Right lung (tissue), 5 donors: Measurements from ENCODE around the gene OPHN1. TPM values are rescaled to one million over a fixed set of nuclear protein-coding genes. Genes with fewer than 3 reads are reported as not detected.
"Not testable (repeated sequence)": the region's sequence is repeated elsewhere in the genome, so short reads cannot be mapped to it uniquely, and the experiment has no call there.

Experiments used
- DNase-seq, 2 donors: peaks; one replicate each; pipeline ENCODE4 v3.0.0-alpha.2; 2013
- polyA plus RNA-seq, 5 donors: library from polyadenylated mRNA; unstranded; fragments of 120-200 nt; gene quantifications; one replicate each; pipeline versions ENCODE4 v1.2.1 to v1.2.3, GENCODE V29; 2013; ENCODE audit warnings: inconsistent platforms in 1 of 5, low replicate concordance in 1 of 5; ENCODE audit not compliant: insufficient read length in 5 of 5, insufficient read depth in 1 of 5

Gene OPHN1
- polyA plus RNA-seq, 5 donors, result 7.3 to 11.5 (median 10.1) TPM

DNA sequence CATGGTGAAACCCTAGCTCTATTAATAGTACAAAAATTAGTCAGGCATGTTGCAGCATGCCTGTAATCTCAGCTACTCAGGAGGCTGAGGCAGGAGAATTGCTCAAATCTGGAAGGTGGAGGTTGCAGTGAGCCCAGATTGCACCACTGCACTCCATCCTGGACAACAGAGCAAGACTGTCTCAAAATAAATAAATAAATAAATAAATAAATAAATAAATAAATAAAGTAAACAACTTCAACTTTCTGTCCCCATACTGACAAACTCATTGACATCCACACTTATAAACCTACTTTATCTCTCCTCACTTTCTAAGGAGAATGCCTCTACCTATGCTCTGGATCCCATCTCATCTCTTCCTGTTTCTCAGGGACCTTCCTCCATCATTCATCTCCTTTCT is 354.5 kb downstream of the OPHN1 start:
- DNase-seq, result not testable (repeated sequence)

DNA sequence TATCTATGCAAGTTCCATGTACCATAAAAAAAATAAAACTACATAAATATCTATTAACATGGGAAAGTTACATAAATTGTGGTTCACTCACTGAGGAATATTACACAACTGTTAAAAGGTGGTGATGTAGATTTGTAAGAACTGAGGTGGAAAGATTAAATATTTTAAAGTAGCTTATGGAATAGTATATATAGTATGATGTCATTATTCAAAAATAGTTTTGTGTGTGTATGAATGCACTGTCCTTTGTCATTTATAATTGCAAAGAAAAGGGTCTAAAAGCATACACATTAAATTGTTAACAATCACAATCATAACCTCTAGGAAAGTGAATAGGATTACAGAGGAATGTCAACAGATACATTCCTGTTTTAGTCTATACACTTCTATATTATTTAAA is 355.9 kb downstream of the OPHN1 start:
- no peak for DNase-seq

DNA sequence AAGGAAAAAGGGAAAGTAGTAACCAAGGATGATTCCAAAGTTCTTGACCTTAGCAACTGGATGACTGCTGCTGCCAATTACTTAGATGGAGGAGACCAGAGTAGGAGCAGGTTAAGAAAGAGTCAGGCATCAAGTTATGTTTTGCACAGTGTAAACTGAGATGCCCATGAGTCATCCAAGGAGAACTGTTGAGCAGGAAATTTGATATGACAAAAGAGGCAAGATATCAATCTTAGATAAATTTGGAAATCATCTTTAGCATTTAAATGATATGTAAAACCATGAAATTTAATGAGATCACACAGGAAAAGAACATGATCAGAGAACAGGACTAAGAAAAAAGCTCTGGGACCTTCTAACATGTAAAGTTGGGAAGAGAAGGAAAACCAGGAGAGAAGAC is 361.3 kb downstream of the OPHN1 start:
- DNase-seq, result no peak

DNA sequence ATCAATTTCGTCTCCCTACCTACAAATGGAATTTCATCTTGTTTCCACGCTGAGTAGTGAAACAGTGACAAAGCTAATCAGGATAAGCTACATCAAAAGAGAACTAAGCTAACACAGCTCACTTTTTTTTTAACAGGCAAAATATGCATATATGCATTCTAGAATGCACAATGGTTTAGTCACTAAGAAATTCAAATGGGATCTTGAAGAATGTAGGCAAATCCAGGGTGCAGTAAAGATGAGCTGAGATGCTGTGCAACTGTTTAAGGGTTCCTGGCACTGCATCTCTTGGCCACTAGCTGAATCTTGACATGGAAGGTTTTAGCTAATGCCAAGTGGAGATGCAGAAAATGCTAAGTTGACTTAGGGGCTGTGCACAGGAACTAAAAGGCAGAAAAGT is 363.2 kb downstream of the OPHN1 start:
- not testable (repeated sequence) for DNase-seq

DNA sequence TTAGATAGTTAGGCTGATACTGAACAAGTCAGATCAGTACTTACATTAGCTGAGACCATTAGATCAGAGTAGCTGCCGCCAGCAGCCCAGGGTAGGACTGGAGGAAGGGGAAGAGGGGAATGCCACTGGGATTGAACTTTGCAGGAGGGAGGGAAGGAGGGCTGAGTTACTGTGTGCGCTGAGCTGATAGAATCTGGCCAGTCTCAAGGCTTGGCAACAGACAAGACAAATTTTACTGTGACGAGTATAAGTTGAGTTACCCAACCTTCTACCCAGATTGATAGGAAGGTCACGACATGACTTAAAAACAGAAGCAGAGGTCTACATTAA is 372.1 kb downstream of the OPHN1 start:
- DNase-seq, result no peak

DNA sequence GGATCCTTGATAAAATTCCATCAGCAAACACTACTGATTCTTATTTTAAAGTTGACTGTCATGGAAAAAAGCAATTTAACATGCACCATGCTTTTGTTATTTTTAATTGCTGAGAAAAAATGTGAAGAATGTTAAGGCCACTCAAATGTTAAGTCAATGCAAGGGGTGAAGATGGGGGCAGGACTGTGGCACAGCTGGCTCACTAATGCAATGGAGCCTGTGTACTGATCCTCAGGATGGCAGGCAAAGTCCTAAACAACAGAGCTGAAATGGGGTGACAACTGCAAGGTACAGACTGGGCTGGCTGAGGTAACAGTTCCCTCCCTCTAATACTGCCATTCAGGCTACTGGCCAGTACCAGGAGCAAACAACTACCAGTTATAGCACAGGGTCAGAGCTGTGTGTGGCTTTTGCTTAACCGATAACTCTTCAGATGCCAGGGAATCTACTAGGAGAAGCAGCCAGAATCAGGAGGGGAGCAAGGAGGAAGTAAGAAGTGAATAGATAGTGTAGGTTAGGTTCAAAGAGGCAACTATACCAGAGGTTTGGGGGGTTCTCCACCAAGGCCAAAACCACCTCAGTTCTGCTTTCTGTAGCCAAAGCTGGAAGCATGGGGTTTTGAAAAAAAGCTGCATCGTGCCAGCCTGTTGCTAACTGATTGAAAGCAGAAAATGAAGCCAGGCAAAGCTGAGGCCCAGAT is 372.6 kb downstream of the OPHN1 start:
- no peak for DNase-seq

DNA sequence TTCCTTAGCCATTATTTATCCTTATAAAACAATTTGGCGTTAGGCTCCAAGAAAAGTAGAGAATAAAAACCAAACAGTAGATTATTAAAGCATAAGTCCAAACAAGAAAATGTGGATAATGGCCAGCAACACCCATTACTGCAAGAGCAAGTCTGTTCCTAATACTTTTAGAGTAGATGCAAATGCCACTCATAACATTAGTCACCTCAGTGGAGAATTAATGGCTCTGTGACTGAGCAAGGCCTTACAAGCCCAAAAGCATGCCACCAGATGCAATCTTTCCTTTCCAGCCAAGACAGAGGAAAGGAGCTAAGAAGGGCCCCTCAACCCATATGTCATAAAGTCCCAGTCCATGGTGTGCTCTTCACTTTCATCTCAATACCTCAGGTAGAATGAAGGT is 373.8 kb downstream of the OPHN1 start:
- no peak for DNase-seq

DNA sequence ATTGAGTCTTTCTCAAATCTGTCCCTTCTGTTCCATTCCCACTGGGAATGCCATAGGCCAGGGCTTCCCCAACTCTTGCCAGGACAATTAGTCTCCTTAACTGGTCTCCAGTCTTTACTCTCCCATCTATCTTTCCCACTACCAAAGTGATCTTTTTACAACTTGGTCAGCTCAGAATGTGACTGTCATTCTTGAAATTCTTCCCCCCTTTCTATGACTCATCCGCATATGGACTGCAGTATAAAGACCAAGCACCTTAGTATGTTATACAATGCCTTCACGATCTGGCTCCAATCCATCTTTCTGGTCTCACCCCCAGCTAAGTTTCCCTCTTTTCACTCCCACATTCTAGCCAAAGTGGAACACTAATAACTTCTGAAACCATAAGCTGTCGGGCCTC is 383.8 kb downstream of the OPHN1 start:
- DNase-seq, result no peak

DNA sequence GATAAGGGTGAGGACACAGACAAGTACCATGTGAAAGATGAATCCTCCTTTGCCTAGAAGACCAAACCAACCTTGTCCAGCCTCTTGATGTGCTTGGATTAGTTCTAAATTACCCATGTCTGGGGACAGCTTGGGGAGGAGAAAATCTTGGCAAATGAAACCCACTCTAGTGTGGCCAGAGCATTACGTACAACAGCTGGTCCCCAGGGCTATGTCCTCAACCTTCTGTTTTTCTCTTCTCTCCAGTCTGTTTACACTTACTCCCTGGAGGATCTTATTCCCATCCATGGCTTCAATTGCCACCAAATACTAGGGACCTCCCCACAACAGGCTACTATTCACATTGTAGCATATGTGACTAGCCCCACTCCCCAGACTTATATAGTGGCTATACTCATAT is 384.5 kb downstream of the OPHN1 start:
- DNase-seq, result no peak

DNA sequence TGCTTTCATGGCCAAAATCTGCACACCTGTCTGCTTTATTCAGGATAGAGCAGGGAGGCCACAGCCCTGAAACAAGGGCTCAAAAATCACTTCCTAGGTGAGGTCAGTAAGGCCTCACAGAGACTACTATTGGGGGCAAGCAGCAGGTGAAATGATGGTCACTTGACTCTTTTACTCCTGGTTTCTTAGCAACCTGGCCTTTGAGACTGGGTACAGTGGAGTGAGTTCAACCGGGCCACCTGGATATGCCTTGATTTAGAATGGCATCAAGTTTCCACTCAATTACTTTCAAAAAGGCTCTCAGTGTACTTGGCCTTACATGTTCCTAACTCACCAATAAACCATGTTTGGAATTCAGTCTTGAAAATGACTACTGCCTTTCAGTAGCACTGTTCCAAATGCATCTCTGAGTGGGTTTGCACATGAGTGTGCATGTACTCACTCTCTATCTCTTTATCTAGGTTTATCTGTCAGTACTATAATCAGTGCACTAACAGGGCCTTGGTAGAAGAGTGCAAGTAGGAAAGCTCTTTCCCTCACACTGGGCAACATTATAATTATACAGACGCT is 388.2 kb downstream of the OPHN1 start:
- DNase-seq, result no peak

DNA sequence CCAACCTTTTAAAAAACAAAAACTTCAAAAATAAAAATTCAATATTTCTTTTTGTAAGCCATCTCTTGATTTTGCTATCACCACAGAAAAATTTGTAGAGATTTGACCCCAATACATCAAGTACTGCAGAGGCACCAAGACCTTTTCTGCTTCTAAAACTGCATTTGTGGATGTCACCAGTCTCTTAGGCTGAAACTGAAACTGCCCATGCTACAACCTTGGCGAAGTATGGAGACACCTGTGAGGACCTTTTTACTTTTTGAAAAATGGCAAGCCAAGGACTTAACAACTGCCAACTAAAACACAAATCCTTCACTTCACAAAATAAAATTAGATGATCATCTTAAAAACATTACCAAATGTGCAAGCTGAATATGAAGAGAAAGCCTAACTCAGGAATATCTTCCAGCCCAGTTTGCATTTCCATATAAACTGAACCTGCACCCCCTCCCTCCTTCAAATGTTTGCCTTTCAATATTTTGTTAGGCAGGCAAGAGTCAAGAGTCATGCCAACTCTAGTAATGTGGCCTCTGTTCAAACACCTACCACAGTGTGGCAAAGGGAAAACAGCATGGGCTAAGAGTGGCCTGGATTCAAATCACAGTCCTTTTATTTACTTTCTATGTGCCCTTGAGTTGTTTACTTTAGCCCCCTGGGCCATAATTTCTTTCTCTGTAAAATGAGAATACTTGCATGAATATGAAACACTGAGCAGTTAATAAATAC is 389.4 kb downstream of the OPHN1 start:
- DNase-seq, result no peak

DNA sequence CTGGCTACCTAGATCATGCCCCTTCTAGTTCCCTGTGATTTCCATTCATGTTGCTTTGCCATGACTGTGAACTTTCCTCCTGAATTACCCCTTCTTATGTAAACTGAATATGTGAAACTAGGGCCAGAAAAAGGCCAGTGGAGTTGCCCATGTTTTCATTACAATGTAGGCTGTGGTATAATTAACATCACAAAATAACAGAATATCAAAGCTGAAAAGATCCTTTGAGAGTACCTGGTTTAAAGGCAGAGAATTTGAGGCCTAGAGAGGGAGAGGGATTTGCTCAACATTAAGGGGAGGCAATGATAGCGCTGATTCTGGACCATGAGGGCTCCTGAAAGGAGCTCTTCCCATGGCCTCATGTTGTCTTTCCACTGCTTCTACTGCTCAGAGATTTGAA is 392.2 kb downstream of the OPHN1 start:
- DNase-seq, result no peak

DNA sequence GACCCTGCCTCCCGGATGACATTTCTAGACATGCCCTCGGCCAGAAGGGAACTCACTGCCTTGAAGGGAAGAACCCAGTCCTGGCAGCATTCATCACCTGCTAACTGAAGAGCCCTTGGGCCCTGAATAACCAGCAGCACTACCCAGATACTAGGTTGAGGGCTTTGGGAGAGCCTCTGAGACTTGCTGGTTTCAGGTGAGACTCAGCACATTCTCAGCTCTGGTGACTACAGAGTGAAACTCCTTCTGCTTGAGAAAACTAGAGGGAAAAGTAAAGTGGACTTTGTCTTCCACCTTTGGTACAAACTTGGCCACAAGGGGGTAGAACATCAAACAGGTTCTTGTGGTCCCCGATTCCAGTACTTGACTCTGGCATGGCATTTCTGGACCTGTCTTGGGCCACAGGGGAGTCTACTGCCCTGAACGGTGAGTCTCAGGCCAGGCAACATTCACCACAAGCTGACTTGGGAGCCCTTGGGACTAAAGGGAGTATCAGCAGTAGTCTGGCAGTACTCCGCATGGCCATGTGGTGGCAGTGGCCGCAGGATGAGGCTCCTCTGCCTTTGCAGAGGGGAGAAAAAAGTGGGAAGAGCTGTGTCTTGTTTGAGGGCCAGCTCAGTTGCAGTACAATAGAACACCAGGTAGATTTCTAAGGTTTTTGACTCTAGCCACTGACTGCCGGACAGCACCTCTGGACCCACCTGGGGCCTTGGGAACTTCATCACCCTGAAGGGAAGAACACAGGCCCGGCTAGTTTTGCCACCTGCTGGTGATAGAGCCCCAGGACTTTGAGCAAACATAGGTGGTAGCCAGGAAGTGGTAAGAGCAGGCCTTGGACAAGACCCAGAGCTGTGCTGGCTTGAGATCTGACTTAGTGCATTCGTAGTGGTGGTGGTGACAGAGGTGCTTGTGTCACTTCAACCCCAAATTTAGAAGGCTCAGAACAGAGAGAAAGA is 414.8 kb downstream of the OPHN1 start:
- DNase-seq, result no peak

DNA sequence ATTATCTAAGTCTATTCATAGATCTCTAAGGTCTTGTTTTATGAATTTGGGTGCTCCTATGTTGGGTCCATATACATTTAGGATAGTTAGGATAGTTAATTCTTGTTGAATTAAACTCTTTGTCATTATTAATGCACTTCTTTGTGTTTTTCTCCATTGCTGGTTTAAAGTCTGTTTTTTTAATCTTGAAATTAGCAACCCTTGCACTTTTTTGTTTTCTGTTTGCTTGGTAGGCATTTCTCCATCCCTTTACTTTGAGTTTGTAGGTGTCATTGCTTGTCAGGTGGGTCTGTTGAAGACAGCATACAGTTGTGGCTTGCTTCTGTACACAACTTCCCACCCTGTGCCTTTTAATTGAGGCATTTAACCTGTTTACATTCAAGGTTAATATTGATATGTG is 434.8 kb downstream of the OPHN1 start:
- no peak for DNase-seq

Other genes with a start within 250 kb of the OPHN1 start
- 10 to 100 TPM; 33.2 to 54.5 (median 44.0) TPM for gene YIPF6, start 65.6 kb upstream of the OPHN1 start, polyA plus RNA-seq
- 10 to 100 TPM; 12.3 to 17.6 (median 14.4) TPM for gene STARD8, start 214.2 kb upstream of the OPHN1 start, polyA plus RNA-seq